GM21390 (cell line): ENCODE results near the gene CAP2.
"Not testable (repeated sequence)": the region's sequence is repeated elsewhere in the genome, so short reads cannot be mapped to it uniquely, and the experiment has no call there.

Source experiments
- ATAC-seq: cut with Tn5 transposase; IDR thresholded peaks from one replicate; pipeline ENCODE4 v1.9.1; 2021; ENCODE audit not compliant: unreplicated experiment

CAP2 gene

GRCh38 chr6:17396256-17396655, 2.9 kb downstream of the CAP2 start:
- ATAC-seq: no peak

GRCh38 chr6:17397764-17398194, 4.4 kb downstream of the CAP2 start:
- no peak for ATAC-seq

GRCh38 chr6:17405181-17405943, 12.0 kb downstream of the CAP2 start:
- not testable (repeated sequence) for ATAC-seq

- ATAC-seq: no peak
These were observed 12.5 kb downstream of the CAP2 start for GRCh38 chr6:17405944-17406245.

- ATAC-seq: no peak
These were observed 14.7 kb downstream of the CAP2 start for GRCh38 chr6:17408081-17408480.

GRCh38 chr6:17410281-17410680, 16.9 kb downstream of the CAP2 start:
- ATAC-seq: no peak

GRCh38 chr6:17413313-17413750, 19.9 kb downstream of the CAP2 start:
- no peak for ATAC-seq

GRCh38 chr6:17414395-17414794, 21.0 kb downstream of the CAP2 start:
- not testable (repeated sequence) for ATAC-seq

GRCh38 chr6:17415321-17415720, 21.9 kb downstream of the CAP2 start:
- no peak for ATAC-seq

GRCh38 chr6:17416806-17417205, 23.4 kb downstream of the CAP2 start:
- no peak for ATAC-seq

GRCh38 chr6:17417817-17418216, 24.4 kb downstream of the CAP2 start:
- ATAC-seq: no peak

- no peak for ATAC-seq
These were observed 25.1 kb downstream of the CAP2 start for GRCh38 chr6:17418281-17419188.

GRCh38 chr6:17419189-17419575, 25.8 kb downstream of the CAP2 start:
- no peak for ATAC-seq

- no peak for ATAC-seq
These were observed 27.0 kb downstream of the CAP2 start for GRCh38 chr6:17420368-17420767.

- no peak for ATAC-seq
These were observed 28.0 kb downstream of the CAP2 start for GRCh38 chr6:17421406-17421805.

GRCh38 chr6:17423026-17423425, 29.6 kb downstream of the CAP2 start:
- no peak for ATAC-seq

GRCh38 chr6:17427062-17427461, 33.7 kb downstream of the CAP2 start:
- ATAC-seq: no peak

GRCh38 chr6:17427617-17428016, 34.2 kb downstream of the CAP2 start:
- no peak for ATAC-seq

GRCh38 chr6:17428595-17429120, 35.3 kb downstream of the CAP2 start:
- ATAC-seq: not testable (repeated sequence)

- ATAC-seq: no peak
These were observed 36.1 kb downstream of the CAP2 start for GRCh38 chr6:17429383-17430061.

GRCh38 chr6:17431581-17431980, 38.2 kb downstream of the CAP2 start:
- ATAC-seq: no peak
